Medulla oblongata (tissue), 1 donor: ENCODE measurements around the gene EHD1.
"Not testable (repeated sequence)": the region's sequence is repeated elsewhere in the genome, so short reads cannot be mapped to it uniquely, and the experiment has no call there.

Source experiments
- DNase-seq: peaks from one replicate; pipeline ENCODE4 v3.0.0-alpha.2; 2015; ENCODE audit errors: extremely low spot score

The EHD1 gene

DNA sequence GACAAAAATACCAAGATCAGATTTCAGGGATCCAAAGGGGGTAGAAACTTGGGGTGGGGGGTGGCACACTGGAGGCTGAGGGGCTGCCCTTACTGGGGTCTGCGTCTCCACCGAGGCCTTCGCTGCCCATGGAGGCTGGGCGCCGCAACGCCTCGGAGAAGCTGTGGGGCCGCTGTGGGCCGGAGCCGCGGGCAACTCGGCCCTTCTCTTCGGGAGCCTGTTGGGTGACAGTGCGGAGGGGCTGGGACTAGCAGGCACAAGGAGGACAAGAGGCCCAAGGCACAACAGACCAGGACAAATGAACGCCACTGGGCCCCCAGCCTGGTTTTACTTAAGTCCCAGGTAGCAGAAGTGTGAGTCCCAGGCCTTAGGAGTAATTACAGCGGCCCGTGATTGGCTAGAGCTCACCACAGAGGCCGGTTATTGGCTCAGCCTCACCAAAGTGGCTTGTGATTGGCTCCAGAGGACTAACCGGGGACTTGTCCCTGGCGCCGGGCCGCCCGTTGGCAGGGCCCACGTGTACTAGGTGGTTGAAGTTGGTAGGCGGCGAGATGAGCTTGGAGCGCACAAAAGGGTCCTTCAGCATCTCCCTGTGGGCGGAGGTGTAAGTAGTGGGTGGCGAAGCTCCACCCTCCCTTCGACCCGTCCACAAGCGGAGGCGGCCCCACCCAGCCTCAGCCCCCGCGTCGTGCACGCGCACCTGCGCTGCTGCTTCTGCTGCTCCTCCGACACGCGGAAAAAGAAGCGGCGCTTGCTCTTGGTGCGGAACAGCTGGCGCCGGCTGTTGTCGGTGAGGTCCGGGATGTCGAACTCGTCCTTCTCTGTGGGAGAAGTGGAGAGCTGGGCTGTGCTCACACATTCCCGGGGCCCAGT lies 51.6 kb downstream of the EHD1 start:
- no peak for DNase-seq

GRCh38 chr11:64826062-64826461 lies 52.4 kb downstream of the EHD1 start:
- no peak for DNase-seq

DNA sequence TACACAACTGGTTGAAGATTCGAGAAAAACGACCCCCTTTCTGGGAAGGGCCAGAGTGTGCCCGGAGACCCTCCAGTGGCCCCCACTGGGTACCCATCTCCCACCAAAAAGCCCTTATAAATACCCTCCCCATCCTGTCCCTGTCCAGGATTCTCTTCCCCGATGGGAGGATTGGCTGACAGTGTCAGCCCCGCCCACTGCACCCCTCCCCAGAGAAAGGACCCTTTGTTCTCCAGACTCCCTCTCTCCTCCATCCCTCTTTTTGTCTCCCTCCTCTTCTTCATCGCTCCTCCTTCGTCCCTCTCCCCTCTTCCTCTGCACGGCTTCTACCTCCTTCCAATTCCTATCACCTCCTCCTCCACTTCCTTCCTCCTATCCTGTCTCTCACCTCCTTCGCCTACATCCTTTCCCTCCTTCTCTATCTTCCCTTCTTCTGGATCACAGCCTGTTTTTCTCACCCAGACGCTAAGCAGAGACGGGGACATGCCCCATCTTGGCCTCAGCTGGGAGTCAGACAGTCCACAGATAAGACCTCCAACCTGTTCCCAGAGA lies 54.8 kb downstream of the EHD1 start:
- DNase-seq: no peak

DNA sequence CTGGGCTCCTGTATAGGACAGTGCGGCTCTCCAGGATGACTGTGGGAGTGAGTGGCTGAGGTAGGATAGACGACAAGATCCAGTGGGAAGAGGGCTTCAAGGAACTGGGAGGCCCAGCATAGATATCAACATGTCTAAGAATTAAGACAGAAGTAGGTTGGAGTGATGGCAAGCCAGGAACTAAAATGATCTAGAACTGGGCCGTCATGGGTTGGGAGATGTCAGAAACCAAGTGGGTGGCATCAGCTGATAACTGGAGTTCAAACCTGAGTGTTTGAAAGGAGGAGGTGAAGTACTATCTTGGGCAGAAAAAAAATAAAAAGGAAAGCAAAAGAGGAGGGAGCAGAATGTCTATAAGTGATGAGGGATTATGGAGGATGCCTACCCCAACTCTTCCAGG lies 60.9 kb downstream of the EHD1 start:
- no peak for DNase-seq

GRCh38 chr11:64815433-64815832 lies 63.0 kb downstream of the EHD1 start:
- DNase-seq: not testable (repeated sequence)

- no peak for DNase-seq
These were observed 63.7 kb downstream of the EHD1 start for GRCh38 chr11:64814712-64815187.

- DNase-seq: no peak
These were observed 64.6 kb downstream of the EHD1 start for GRCh38 chr11:64813826-64814225.

DNA sequence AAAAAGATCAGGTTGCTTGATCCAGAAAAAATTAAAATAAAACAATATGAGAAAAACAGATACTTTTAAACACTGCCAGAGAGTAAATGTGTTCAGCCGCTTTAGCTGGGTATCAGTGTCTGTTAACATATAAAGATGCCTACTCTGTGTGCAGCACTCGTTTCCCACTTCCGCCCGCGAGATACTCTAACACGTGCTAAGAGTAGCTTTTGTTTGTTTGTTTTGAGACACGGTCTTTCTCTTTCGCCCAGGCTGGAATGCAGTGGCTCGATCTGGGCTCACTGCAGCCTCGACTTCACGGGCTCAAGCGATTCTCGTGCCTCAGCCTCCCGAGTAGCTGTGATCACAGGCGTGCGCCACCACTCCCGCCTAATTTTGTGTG lies 67.5 kb downstream of the EHD1 start:
- DNase-seq: no peak

DNA sequence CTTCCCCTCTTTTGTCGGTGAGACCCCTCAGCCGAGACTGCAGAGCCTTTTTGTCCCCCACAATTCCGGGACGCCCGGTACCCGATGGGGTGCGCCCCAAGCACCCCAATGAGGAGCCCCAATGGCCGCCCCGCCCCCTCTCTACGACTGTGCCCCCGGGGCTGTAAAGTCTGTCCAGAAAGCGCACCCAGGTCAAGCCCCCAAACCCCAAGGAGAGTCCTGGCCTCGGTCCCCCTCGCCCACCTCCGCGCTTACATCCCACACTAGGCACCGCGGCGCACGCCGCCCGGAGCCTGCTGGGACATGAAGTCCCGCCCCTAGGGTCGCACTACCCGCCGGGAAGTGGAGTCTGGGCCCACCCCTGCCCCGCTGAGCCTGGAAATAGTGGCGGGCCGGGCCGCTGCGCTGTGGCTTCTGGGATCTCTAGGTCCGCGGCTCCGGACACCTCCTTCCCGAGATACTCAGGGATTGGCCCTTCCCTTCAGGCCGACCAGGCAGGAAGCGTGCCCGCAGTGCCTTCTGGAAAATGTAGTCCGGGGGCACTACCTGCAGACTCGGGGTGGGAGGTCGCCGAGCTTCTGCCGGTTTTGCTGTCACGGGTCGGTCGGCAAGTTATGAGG lies 68.0 kb downstream of the EHD1 start, which contains the start of gene MEN1:
TSS of gene MEN1 (minus strand) at position 281 of the 620 bp plus-strand sequence. CDS start 442 bp downstream, outside the sequence.
- peak; percentile 97 for DNase-seq

- DNase-seq: no peak
These were observed 68.6 kb downstream of the EHD1 start for GRCh38 chr11:64809781-64810241.

GRCh38 chr11:64805481-64805880 lies 72.9 kb downstream of the EHD1 start:
- no peak for DNase-seq

- no peak for DNase-seq
These were observed 73.8 kb downstream of the EHD1 start for GRCh38 chr11:64804346-64805210.

DNA sequence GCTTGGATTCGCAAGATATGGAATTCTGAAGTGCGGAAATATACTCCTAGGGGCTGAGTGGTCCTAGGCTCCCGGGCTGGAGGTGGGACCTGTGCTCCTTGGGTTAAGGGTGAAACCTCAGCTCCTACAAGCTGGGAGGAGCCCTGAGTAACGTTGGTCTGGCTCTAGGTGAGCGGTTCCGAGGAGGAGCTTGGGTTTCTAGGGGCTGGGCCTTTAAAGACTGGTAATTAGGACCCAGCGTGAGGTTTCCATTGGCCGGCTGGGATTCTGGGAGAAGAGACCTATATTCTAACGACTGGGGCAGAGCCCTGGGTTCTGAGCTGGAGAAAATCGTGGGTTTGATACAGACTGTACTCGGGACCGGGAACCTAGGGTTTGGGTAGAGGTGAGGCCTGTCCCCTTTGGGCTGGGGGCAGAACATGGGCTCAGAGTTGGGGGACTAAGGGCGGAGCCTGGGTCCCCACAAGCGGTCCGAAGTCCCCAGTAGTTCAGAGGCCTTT lies 74.5 kb downstream of the EHD1 start:
- DNase-seq: no peak

DNA sequence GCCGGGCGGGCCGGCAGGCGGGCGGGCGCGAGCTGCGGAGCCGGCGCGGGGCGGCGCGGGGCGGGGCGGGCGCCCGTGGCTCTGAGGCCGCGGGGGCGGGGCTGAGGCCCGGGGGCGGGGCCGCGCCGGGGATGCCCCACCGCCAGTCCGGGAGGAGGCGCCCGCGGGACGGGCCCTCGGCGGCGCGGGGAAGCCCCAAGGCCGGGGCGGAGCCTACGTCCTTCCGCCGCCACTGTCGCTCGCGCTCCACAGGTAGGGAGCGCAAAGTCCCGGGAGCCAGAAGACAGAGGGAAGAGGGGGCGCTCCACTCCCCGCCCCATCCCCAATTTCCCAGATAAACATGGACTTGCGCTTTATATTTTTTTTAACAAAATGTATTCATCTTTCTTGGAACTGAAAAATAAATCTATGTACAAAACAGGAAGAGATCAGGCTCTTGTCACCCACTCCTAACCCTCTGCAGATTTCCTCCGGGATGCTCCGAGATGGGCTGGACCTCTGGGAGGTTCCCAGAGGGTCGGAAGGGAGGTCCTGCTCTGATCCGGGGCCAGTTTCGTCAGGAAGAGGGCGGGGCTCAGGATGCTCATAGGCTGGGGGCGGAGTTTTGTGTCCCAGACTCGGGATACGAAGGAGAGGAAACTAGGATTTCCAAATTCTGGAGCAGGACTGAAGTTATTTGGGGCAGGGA lies 75.1 kb downstream of the EHD1 start, which contains the start of gene MAP4K2:
TSS of gene MAP4K2 (minus strand) at position 57 of the 688 bp plus-strand sequence. CDS start 65 bp downstream, outside the sequence.
- DNase-seq: peak; percentile 92

- DNase-seq: no peak
These were observed 75.9 kb downstream of the EHD1 start for GRCh38 chr11:64802370-64803157.
